GM23338 (cell line): ENCODE measurements around the gene CCDC187. TPM values are rescaled to one million over a fixed set of nuclear protein-coding genes. Genes with fewer than 3 reads are reported as not detected.

Experiments used
- ATAC-seq: fragments of 200-7000 bp; cut with Tn5 transposase; 3 replicates; pipeline ENCODE4 v1.9.1; 2020
- DNase-seq: peaks from one replicate; pipeline ENCODE4 v3.0.0-alpha.2; 2015; ENCODE audit warnings: low spot score
- H2AFZ ChIP-seq: fragments of 200-600 bp; sonication (generic); 2 replicates; pipeline ENCODE4 v1.8.0; 2016; ENCODE audit warnings: antibody characterized with exemption, mild to moderate bottlenecking, moderate library complexity
- H3F3A ChIP-seq: fragments of 200-600 bp; sonication (generic); replicated peaks from 2 replicates; pipeline ENCODE4 v1.8.0; 2017; ENCODE audit warnings: antibody characterized with exemption, mixed run types, low read depth
- H3K27ac ChIP-seq: fragments of 200-600 bp; sonication (generic); 2 replicates; pipeline ENCODE4 v1.6.1; 2016; ENCODE audit warnings: low read depth
- H3K27me3 ChIP-seq: fragments of 200-600 bp; sonication (generic); 2 replicates; pipeline ENCODE4 v1.8.0; 2016; ENCODE audit warnings: mild to moderate bottlenecking, mixed run types, moderate library complexity; ENCODE audit not compliant: insufficient read depth
- H3K36me3 ChIP-seq: fragments of 200-600 bp; sonication (generic); 2 replicates; pipeline ENCODE4 v1.8.0; 2016; ENCODE audit warnings: mild to moderate bottlenecking; ENCODE audit not compliant: insufficient read depth
- H3K4me1 ChIP-seq: fragments of 200-600 bp; sonication (generic); 2 replicates; pipeline ENCODE4 v1.8.0; 2016; ENCODE audit warnings: mild to moderate bottlenecking, moderate library complexity; ENCODE audit not compliant: insufficient read depth
- H3K4me2 ChIP-seq: fragments of 200-600 bp; sonication (generic); 2 replicates; pipeline ENCODE4 v1.7.1; 2017; ENCODE audit warnings: mixed run types
- H3K4me3 ChIP-seq: fragments of 200-600 bp; sonication (generic); 2 replicates; pipeline ENCODE4 v1.6.1; 2016; ENCODE audit warnings: mixed run types
- H3K79me2 ChIP-seq: fragments of 200-600 bp; sonication (generic); replicated peaks from 2 replicates; pipeline ENCODE4 v1.8.0; 2017; ENCODE audit warnings: mild to moderate bottlenecking; ENCODE audit not compliant: insufficient read depth
- H3K9me2 ChIP-seq: fragments of 200-600 bp; sonication (generic); 2 replicates; pipeline ENCODE4 v1.8.0; 2017; ENCODE audit not compliant: insufficient read depth
- H4K20me1 ChIP-seq: fragments of 200-600 bp; sonication (generic); replicated peaks from 2 replicates; pipeline ENCODE4 v1.8.0; 2017; ENCODE audit warnings: mild to moderate bottlenecking; ENCODE audit not compliant: insufficient read depth
- H3K27ac Mint-ChIP-seq: 2 replicates; pipeline ENCODE4 v1.8.0; 2020; ENCODE audit warnings: inconsistent platforms, mild to moderate bottlenecking, moderate library complexity, mixed read lengths
- H3K27me3 Mint-ChIP-seq: 3 replicates; pipeline ENCODE4 v1.8.0; 2022; ENCODE audit warnings: low read depth, mild to moderate bottlenecking, moderate library complexity, mixed read lengths, inconsistent platforms; ENCODE audit not compliant: insufficient read depth, poor library complexity
- H3K36me3 Mint-ChIP-seq: 3 replicates; pipeline ENCODE4 v1.8.0; 2021; ENCODE audit warnings: low read depth, mild to moderate bottlenecking, inconsistent platforms, moderate library complexity, mixed read lengths
- H3K4me1 Mint-ChIP-seq: 3 replicates; pipeline ENCODE4 v1.8.0; 2020; ENCODE audit warnings: mild to moderate bottlenecking, inconsistent platforms, mixed read lengths
- H3K4me3 Mint-ChIP-seq: 3 replicates; pipeline ENCODE4 v1.8.0; 2021; ENCODE audit warnings: moderate library complexity, mild to moderate bottlenecking, inconsistent platforms, mixed read lengths
- H3K9me3 Mint-ChIP-seq: 3 replicates; pipeline ENCODE4 v1.8.0; 2020; ENCODE audit warnings: moderate library complexity, mild to moderate bottlenecking, inconsistent platforms, mixed read lengths
- CREB1 ChIP-seq: fragments of 250-450 bp; sonication (Bioruptor Pico); IDR thresholded peaks from 2 replicates; pipeline ENCODE4 v1.5.0; 2020; ENCODE audit warnings: low read depth, mild to moderate bottlenecking, moderate library complexity
- CTCF ChIP-seq, 2 experiments: fragments of 200-600 bp in 1 of 2; sonication (generic) in 1 of 2; conservative IDR thresholded peaks; 2 replicates each; pipeline versions ENCODE4 v1.5.1 to v1.6.1; 2016 to 2017; ENCODE audit warnings: antibody characterized with exemption in 2 of 2, low read depth in 2 of 2, mild to moderate bottlenecking in 2 of 2, moderate library complexity in 1 of 2
- ETS1 ChIP-seq: IDR thresholded peaks from 2 replicates; pipeline ENCODE4 v1.6.1; 2016; ENCODE audit warnings: antibody characterized with exemption
- EZH2 ChIP-seq: fragments of 200-600 bp; sonication (generic); IDR thresholded peaks from one replicate; pipeline ENCODE4 v1.8.0; 2017; ENCODE audit warnings: antibody characterized with exemption, mild to moderate bottlenecking, low read depth; ENCODE audit not compliant: unreplicated experiment
- EZH2phosphoT487 ChIP-seq: fragments of 200-600 bp; sonication (generic); IDR thresholded peaks from one replicate; pipeline ENCODE4 v1.8.1; 2018; ENCODE audit warnings: antibody characterized with exemption; ENCODE audit not compliant: unreplicated experiment
- JUNB ChIP-seq: IDR thresholded peaks from one replicate; pipeline ENCODE4 v1.6.1; 2016; ENCODE audit warnings: antibody characterized with exemption; ENCODE audit not compliant: unreplicated experiment
- NANOG ChIP-seq: IDR thresholded peaks from 2 replicates; pipeline ENCODE4 v1.6.1; 2016; ENCODE audit warnings: antibody characterized with exemption, borderline replicate concordance
- POLR2AphosphoS5 ChIP-seq: IDR thresholded peaks from 2 replicates; pipeline ENCODE4 v1.6.1; 2016; ENCODE audit warnings: antibody characterized with exemption, low read depth
- REST ChIP-seq: IDR thresholded peaks from one replicate; pipeline ENCODE4 v1.6.1; 2018; ENCODE audit warnings: antibody characterized with exemption; ENCODE audit not compliant: unreplicated experiment
- STAT1 ChIP-seq: IDR thresholded peaks from one replicate; pipeline ENCODE4 v1.6.1; 2016; ENCODE audit warnings: antibody characterized with exemption; ENCODE audit not compliant: unreplicated experiment
- ZNF114 ChIP-seq: fragments of 250-450 bp; sonication (Bioruptor Pico); IDR thresholded peaks from 2 replicates; pipeline ENCODE4 v1.5.0; 2020; ENCODE audit warnings: mild to moderate bottlenecking, moderate library complexity
- ZNF331 ChIP-seq: fragments of 250-450 bp; sonication (Bioruptor Pico); IDR thresholded peaks from 2 replicates; pipeline ENCODE4 v1.5.0; 2020; ENCODE audit warnings: low read depth, mild to moderate bottlenecking, moderate library complexity
- ZNF462 ChIP-seq: fragments of 250-450 bp; sonication (Bioruptor Pico); IDR thresholded peaks from 2 replicates; pipeline ENCODE4 v1.5.0; 2020; ENCODE audit warnings: mild to moderate bottlenecking, moderate library complexity
- polyA plus RNA-seq: library from polyadenylated mRNA; unstranded; fragments of >200 nt; fragmentation: Nextera tagmentation; extraction: Ambion mirVana; gene quantifications from 2 replicates; pipeline ENCODE4 v1.2.1, GENCODE V29; 2016
- total RNA-seq: library from RNA; depleted of rRNA; stranded (reverse); fragments of >200 nt; shearing (Covaris generic); gene quantifications from 2 replicates; pipeline ENCODE4 v1.2.3, GENCODE V29; 2014

The CCDC187 gene
- total and polyA plus RNA-seq, 2 experiments from 2014 or later, result 0.14 TPM; not detected in 1

- peak; percentile 83 for ATAC-seq
- no peaks in the 10 kb centered on the region for H3K27me3 ChIP-seq
Measured at GRCh38 chr9:136275655-136276429, 28.1 kb downstream of the CCDC187 start.

More at GRCh38 chr9:136275655-136276429, 28.1 kb downstream of the CCDC187 start:
- no peak overlapping the region; the same call in 1 of the 2 replicates for H3K27ac Mint-ChIP-seq
- no peak for TF ChIP-seq ZNF331 (CRISPR knock-in tag)
- no peak for TF ChIP-seq CTCF (conservative IDR thresholded peaks at IDR 0.05; ENCODE audit: low read depth in 2 of 2)
- TF ChIP-seq ZNF462 (CRISPR knock-in tag), result no peak
- TF ChIP-seq NANOG, result no peak
- TF ChIP-seq JUNB, result no peak
- no peak for TF ChIP-seq ETS1
- TF ChIP-seq REST, result no peak
- no peak for TF ChIP-seq EZH2phosphoT487
- TF ChIP-seq EZH2, result no peak
- TF ChIP-seq CREB1 (CRISPR knock-in tag), result no peak
- no peak for TF ChIP-seq STAT1
- TF ChIP-seq POLR2AphosphoS5, result no peak
- TF ChIP-seq ZNF114 (CRISPR knock-in tag), result no peak
- no peak overlapping the region for H3K4me3 Mint-ChIP-seq
- no peaks in the 10 kb centered on the region for H3K9me2 ChIP-seq
- peaks cover 5% of the 10 kb centered on the region for H3K27me3 Mint-ChIP-seq
- H3K79me2 ChIP-seq, result no peaks in the 10 kb centered on the region
- no peaks in the 10 kb centered on the region for H4K20me1 ChIP-seq
- no peak overlapping the region for H3K27ac ChIP-seq
- no peak overlapping the region for H3K4me2 ChIP-seq
- H3K36me3 Mint-ChIP-seq, result no peaks in the 10 kb centered on the region
- no peaks in the 10 kb centered on the region; the same call in 2 of the 3 replicates for H3K4me1 Mint-ChIP-seq
- no peak overlapping the region for H3K4me3 ChIP-seq
- no peaks in the 10 kb centered on the region for H3K4me1 ChIP-seq
- H3F3A ChIP-seq, result no peaks in the 10 kb centered on the region
- no peak overlapping the region for H2AFZ ChIP-seq
- DNase-seq, result peak; percentile 46
- no peaks in the 10 kb centered on the region for H3K36me3 ChIP-seq
- H3K9me3 Mint-ChIP-seq, result peaks cover 3% of the 10 kb centered on the region; the same call in 1 of the 3 replicates
